ENCODE measurements around the gene ATF6B. TPM values are rescaled to one million over a fixed set of nuclear protein-coding genes. Genes with fewer than 3 reads are reported as not detected.

Gene ATF6B
- total and polyA plus RNA-seq, 2 of the 8 experiments (the other 6 are each of a cell fraction or from before 2014, with no cell fraction given) = 38.1 to 42.2 TPM

GRCh38 chr6:32151863-32152768 is 24.1 kb upstream of the ATF6B start, which contains the start of gene PRRT1 (continued):
- TF ChIP-seq EZH2 (IDR thresholded peaks at IDR 0.05; ENCODE audit: low read depth, low read length, severe bottlenecking) (no peak), ATF2 (IDR thresholded peaks at IDR 0.05; ENCODE audit: low read length) (no peak), SP4 (IDR thresholded peaks at IDR 0.05; ENCODE audit: low read length) (no peak), ATF3 (IDR thresholded peaks at IDR 0.05; ENCODE audit: insufficient read depth, low read depth, low read length) (no peak), TCF12 (IDR thresholded peaks at IDR 0.05; ENCODE audit: low read depth, low read length) (no peak)

Data from H1 (cell line).